ENCODE data around the gene TMEM131.

DNA sequence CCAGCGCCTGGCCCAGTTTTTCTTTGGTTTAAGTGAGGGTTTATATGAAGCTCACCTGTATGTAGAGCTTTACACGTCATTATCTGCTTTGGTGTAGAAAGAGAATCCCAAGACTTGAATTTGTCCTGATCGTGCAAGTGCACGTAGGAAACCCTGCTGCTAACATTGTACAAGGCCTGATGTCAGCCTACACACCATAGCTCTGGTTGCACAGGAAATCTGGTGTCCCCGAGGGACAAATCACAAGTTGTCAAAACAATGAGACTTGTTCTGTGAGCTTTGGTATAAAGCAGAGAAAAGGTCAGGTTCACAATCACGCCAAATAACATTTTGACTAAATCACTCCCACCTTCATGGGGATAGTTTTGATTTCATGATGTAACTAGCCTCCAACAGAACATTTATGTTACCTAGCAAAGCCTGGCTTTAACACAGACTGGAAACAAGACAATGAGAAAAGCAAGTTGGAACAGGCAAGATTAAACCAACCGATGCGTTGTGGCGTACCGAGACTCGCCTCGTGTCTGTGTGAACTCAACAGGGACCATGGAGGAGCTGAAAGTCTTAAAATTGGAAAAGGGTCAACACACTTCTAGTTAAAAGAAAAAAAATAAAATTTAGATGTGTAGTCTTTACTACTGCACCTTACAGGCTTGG lies 240.9 kb downstream of the TMEM131 start:
- TF ChIP-seq, protein P1, sequence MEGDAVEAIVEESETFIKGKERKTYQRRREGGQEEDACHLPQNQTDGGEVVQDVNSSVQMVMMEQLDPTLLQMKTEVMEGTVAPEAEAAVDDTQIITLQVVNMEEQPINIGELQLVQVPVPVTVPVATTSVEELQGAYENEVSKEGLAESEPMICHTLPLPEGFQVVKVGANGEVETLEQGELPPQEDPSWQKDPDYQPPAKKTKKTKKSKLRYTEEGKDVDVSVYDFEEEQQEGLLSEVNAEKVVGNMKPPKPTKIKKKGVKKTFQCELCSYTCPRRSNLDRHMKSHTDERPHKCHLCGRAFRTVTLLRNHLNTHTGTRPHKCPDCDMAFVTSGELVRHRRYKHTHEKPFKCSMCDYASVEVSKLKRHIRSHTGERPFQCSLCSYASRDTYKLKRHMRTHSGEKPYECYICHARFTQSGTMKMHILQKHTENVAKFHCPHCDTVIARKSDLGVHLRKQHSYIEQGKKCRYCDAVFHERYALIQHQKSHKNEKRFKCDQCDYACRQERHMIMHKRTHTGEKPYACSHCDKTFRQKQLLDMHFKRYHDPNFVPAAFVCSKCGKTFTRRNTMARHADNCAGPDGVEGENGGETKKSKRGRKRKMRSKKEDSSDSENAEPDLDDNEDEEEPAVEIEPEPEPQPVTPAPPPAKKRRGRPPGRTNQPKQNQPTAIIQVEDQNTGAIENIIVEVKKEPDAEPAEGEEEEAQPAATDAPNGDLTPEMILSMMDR (IDR thresholded peaks at IDR 0.05), result no peak
- TF ChIP-seq POLR2A (IDR thresholded peaks at IDR 0.05), result no peak

Measured in testis (tissue), 2 donors.